GM18868 (cell line): ENCODE results near the gene C2orf80.
"Not testable (repeated sequence)": the region's sequence is repeated elsewhere in the genome, so short reads cannot be mapped to it uniquely, and the experiment has no call there.

Experiments used
- ATAC-seq: cut with Tn5 transposase; IDR thresholded peaks from one replicate; pipeline ENCODE4 v1.9.1; 2021; ENCODE audit warnings: mild to moderate bottlenecking, moderate library complexity; ENCODE audit not compliant: unreplicated experiment

C2orf80 gene

DNA sequence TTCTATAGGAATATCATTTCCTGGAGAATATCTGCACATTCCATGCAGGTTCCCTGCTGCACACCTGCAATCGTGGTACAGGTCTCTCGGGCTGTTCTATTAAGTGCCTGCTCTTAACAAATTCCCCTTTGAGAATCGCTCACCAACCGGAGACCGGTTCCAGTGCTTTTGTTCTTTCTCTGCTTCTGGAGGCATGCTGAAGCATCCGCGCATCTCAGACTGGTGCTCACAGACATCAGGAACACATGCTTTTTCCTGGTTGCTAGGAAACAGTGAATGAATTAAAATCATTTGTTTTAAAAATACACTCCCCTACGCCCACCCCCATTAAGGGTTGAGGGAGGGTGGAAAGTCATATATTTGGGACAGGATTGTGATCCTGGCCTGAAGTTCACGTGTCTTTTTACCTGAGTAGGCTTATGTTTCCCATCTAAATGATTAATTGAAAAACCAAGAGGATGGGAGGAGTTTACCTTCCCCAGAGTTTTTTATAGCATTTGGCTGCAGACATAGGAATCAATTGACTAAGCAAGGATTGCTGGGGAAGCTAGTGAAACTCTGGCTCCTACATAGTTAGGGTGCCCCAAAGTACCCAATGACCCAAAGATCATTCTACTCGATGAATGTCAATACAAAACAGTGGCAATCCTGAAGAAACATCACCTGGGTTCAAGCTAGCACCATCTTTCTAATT is at the start of gene C2orf80:
Gene C2orf80, minus strand, starts transcription at position 221 of the 694 bp plus-strand sequence. CDS start 3,044 bp downstream, outside the sequence.
- no peak for ATAC-seq

DNA sequence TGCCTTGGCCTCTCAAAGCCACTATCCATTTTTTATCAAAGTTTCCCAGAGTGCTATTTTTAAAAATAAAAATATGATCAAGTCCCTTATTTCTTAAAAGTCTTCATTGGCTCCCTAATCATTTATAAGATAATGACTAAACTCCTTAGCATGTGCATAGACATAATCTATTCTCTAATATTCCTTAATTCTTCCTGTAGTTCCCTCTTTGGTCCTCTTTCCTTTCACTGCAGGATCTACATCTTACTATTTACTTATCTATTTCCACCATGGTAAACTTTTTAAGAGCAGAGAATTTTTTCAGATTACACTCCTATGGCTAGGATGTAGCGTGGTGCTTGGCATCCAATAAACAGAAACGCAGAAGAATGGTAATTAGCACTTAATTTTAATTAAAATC is 46.0 kb upstream of the C2orf80 start:
- ATAC-seq: no peak

DNA sequence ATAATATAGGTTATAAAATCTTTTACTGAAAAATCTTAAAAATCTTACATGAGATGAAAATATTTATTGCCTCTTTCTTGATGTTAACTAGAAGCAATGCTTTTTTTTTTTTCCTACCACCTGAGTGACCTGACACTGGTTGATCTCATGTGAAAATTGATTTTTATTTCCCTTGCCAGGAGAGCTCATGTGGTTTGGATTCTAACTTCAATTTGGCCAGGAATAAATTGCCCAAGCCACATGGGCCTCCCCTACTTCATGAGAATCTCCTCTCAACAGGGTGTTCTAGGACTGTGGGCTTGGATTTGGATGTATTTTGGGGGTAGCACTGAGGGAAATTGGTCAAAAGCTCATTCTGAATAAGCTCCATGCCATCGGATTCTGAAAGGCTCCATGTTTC is 45.0 kb upstream of the C2orf80 start:
- ATAC-seq: no peak

DNA sequence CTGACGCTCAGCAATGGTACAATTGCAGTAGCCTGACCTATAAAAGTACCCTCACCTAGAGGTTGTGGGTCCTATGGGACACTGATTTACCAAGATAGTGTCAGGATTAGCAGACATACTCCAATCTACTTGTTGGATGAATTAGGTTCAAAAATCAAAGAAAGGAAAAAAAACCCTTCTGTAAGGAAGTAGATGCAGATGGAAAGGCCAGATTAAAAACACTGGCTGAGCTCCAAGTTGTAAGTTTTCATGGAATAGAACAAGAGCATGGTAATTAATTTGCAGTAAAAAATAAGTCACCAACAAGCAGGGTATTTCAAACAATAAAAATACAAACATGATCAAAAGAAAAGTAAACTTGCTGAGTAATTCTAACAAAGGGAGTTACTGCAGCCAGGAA is 38.6 kb upstream of the C2orf80 start:
- ATAC-seq: no peak

DNA sequence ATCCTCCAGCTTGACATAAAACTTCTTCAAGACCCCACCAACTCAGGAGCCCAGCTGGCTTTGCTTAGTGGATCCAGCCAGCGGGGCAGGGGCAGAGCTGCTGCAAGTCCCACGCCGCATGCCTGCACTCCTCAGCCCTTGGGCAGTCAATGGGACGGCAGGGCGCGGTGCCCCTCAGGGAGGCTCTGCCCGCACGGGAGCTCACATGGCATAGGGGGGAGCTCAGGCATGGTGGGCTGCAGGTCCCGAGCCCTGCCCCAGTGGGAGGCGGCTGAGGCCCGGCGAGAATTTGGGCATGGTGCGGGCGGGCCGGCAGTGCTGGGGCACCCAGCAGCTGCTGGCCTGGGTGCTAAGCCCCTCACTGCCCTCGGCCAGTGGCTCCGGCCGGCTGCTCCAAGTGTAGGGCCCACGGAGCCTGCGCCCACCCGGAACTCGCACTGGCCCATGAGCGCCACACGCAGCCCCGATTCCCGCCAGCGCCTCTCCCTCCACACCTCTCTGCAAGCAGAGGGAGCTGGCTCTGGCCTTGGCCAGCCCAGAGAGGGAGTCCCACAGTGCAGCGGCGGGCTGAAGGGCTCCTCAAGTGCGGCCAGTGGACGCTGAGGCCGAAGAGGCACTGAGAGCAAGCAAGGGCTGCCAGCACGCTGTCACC is 37.9 kb upstream of the C2orf80 start:
- no peak for ATAC-seq

DNA sequence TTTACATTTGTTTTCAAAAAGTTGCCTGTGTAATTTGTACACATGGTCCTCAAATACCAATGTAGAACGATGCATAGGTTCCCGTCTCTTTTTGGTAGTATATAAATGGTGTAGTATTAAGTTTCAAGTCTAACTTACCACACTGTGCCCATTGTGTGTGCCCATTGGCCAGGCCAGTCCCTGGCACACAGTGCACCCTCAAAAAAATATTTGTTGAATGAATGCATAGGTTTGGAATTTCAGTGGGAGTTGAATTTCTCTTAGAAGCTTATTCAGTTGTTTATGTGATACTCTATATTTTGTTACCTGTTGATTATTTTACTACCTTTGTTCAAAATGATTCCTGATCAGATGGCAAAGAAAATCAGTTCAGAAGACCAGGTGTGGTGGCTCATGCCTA is 35.0 kb upstream of the C2orf80 start:
- no peak for ATAC-seq

DNA sequence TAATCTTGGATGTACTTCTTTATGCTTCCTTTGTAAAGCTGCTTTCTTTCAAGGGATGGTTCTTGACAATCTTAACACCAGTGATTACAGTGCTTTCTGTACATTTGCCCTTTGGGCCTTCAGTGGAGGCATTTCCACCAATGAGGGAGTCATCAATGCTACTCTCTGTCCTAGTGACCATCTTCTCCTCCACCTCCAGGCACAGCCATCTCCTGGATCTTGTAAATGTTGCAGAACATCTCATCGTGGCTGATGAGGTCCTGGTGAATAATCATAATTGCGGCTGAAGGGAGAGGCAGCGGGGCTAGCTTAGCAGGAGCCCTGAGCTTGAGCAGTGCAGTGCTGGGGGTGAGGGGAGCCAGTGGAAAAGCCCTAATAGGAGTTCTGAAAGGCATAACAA is 32.5 kb upstream of the C2orf80 start:
- no peak for ATAC-seq

DNA sequence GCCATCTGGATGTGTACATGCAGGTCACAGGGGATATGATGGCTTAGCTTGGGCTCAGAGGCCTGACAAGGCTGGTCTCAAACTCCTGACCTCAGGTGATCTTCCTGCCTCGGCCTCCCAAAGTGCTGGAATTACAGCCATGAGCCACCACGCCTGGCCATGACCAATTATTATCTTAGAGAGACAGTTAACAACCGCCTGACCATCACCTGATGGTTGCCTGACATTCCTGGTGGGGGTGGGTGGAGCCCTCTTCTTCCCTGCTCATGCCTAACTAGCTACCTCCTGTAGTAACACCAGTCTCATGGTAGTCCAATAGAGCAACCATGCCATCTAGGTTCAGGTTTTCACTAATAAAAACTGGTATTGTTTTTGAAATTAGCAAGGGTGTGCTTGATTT is 32.0 kb upstream of the C2orf80 start:
- not testable (repeated sequence) for ATAC-seq

DNA sequence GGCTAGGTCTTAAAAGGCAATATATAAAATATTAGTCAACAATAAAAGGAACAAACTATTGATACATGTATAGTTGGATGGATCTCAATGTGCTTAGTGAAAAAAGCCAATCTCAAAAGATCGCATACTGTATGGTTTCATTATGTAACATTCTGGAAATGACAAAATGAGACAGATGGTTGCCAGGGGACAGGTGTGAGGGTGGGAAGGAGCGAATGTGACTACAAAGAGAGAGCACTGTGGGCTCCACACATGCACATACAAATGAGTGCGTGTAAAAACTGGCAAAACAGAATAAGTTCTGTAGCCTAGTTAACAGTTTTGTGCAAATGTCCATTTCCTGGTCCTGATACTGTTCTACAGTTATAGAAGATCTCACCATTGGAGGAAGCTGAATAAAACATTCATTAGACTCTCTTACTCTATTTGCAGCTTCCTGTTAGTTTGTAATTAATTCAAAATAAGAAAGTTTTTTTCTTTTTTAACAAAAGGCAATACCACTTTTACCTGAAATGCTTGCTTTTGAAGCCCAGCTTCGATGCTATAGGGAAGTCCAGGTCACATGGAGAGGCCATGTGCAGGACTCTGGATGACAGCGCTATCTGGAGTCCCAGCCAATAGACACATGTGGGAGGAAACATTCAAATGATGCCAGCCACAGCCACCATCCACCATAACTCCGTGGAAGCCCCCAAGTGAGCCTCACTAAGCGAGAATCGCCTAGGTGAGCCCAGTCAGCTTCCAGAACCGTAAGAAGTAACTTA is 21.0 kb upstream of the C2orf80 start:
- no peak for ATAC-seq

DNA sequence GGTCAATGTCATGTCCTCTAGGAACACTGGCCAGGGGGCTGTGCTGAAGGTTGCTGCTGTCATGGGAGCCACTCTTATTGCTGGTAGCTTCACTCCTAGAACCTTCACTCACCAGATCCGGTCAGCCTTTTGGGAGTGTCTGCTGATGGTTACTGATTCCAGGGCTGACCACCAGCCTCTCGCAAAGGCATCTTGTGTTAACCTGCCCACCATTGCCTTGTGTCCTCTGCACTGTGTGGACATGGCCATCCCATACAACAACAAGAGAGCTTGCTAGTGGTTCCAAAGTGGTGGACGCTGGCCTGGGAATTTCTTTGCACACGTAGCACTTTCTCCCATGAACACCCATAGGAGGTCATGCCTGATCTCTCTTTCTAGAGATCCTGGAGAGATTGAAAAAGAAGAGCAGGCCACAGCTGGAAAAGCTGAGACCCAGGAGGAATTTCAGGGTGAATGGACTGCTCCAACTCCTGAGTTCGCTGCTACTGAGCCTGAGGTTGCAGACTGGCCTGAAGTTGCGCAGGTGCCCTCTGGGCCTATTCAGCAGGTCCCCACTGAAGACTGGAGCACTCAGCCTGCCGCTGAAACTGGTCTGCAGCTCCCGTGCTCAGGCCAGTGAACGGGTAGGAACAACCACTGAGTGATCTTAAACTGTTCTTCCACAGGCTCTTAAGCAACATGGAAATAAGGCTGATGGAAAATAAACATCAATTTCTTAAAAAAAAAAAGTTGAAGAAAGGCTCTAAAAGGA is 18.7 kb upstream of the C2orf80 start:
- ATAC-seq: no peak

DNA sequence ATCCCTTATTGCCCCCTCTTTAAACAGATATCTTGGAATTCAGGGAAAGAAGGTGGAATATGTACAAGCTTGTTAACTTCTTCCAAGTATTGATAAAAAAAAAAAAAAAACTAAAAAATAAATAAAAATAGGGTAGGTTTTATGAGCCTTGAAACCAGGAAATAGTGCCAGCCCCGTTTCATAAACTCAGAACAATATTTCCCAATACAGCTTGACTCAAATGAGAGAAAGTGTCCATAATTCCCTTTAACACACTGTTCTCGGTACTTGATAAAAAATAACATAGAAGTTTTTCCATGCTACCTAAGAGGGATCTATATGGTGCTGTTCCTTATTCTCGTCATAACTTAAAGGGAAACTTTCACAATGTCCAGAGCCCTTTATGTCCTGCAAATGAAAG is 17.9 kb upstream of the C2orf80 start:
- ATAC-seq: no peak

DNA sequence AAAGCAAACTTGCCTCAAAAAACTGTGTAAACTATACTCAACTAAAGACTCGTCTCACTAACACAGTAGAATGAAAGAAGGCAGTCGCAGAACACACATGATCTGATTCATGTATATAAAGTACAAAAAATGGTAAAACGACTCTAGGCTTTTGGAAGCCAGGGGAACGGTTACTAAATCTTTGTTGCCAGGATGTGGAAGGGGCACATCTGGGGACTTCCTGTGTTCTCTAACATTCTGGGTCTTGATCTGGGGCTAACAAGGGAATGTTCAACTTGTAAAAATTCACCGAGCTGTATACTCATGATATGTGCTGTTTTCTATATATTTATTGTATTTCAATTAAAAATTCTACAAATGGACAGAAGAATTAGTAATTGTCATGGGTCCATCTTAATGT is 14.3 kb upstream of the C2orf80 start:
- no peak for ATAC-seq

DNA sequence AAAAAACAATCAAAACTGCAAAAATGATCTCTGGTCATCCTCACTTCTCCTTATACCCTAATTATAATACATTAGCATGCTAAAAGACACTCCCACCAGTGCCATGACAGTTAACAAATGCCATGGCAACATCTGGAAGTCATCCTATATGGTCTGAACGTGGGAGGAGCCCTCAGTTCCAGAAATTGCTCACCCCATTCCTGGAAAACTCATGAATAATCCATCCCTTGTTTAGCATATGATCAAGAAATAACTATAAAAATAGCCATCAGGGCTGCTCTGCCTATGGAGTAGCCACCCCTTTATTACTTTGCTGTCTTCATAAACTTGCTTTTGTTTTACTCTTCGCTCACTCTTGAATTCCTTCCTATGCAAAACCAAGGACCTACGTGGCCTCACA is 5.7 kb upstream of the C2orf80 start:
- ATAC-seq: no peak

DNA sequence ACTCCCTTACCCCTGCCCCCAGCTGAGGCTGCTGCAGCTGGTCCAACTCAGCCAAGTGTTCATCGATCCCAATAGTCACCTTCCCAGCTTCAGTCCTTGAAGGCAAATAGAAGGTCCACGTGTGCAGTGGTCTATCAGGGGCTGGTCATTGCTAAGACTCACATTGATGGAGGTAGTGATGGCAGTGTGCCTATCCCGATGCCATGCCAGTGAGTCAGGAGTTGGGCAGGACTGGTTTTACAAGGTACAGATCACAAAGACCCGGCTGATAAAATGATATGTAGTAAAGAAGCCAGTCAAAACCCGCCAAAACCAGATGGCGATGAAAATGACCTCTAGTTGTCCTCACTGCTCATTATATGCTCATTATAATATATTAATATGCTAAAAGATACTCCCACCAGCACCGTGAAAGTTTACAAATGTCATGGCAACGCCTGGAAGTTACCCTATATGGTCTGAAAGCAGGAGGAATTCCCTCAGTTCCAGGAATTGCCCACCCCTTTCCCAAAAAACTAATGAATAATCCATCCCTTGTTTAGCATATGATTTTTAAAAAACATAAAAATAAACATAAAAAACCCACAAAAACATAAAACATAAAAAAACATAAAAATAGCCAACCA is 2.9 kb upstream of the C2orf80 start:
- ATAC-seq: no peak

DNA sequence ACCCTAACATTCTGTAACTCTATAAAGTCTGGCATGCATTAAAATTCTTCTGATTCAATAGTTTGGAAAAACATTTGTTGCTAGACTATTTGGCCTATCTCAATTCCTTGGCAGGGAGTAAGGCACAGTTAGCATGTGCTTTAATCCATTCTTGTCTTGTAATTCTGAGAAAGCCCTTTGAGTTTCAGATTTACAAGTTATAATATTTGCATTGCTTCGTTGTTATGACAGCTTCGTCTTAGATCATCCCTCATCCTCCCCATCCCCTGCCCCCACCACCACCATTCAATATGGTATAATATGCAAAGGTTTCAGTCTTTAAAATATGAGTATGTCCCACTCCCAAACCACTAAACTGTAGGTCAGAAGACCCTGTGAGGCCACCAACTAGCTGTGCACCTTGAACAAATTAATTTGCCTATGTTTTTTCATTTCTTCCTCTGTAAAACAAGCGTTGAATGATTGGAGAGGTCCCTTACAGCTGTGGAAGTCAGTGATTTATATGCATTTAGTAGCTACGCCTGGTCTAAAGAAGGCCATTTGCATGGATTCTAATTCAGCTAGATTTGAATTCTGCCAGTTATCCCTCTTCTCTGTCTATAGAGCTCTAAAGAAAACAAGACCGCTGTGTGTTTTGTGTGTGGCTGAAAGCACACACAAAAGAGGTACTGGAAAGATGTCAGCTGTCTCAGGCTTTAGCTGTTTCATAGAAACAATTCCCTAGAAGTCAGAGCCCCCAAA is 591 bp downstream of the C2orf80 start:
- ATAC-seq: no peak

DNA sequence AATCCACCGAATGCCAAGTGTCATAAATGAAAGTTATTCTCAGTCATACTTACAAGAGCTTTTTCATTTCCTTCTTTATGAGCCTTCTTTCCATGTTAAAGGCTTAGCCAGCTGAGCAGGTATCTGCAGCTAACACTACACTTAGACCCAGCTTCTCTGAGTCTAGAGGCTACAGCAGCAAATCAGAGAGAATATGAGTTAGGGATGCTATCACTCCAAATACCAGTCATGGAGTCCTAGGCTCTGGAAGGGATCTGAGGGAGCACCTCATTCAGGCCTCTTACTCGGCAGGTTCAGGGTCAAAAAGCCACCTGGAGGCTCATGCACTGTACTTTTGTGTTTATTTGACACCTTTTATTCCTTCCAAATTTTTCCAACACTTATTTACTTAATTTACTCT is 2.9 kb downstream of the C2orf80 start:
- ATAC-seq: no peak

DNA sequence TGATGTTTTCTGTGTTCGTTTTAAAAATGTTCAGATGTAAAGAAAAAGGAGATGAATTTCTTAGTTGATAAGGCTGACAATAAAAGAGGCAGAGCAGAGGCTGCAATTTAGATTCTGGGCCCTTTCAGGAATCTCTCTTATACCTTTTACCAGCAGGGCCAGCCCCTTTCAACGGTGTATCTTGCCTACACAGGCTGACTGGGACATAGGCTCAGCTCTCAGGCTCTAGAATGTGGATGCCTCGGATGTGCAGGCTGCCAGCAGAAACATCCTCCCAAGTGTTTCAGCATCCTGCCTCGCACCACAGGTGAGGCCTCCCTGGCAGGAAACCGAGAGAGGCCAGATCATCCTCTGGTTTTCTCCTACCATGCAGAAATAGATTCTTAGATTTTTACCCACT is 3.4 kb downstream of the C2orf80 start:
- no peak for ATAC-seq

DNA sequence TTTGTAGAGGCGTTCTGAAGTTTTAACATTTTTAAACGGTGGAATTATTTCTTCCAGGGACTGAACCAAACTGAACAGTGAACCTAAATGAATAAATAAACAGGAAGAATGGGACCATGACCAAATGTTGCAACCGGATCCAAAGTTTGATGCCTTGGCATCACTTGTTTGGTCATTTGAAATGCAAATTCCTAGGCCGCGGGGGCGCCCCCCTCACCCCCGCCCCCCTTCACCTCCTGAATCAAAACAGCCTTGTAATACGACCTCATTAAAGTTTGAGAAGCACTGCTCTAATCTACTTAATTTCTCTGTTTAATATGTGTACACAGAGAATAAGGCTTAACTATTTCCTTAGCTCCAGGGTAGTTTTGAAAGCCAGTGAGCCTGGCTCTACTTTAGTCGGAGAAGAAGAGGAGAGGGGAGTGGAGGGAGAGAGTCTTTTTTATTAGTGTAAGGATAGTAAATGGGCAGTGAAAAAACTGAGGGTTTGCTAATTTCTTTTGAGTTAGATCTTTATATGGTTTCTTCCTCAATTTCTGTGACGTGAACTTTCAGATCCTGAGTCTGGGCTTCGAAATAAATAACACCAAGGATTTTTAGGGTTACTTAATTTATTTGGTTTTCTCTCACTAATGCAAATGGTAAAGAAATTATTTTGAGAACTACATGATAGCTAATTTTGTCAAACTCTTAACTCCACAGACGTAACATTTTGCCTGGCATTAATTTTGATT is 5.7 kb downstream of the C2orf80 start:
- ATAC-seq: no peak

DNA sequence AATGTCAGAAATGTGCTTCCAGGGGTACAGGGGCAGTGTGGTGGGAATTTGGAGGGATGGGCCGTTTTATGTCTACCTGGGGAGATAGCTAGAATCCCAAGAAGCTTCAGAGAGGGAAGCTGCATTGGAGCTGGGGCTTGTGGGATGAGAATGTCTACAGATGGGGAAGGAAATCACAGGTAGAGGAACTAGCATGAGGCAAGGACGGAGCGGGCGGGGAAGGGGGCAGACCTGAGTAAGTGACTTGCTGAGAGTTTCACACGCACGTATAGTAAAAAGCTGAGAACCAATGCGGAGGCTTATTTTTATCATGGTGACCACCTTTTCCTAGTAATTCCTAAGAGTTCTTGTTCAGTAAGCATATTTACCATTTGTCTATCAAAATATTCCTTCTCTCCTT is 6.3 kb downstream of the C2orf80 start:
- no peak for ATAC-seq

DNA sequence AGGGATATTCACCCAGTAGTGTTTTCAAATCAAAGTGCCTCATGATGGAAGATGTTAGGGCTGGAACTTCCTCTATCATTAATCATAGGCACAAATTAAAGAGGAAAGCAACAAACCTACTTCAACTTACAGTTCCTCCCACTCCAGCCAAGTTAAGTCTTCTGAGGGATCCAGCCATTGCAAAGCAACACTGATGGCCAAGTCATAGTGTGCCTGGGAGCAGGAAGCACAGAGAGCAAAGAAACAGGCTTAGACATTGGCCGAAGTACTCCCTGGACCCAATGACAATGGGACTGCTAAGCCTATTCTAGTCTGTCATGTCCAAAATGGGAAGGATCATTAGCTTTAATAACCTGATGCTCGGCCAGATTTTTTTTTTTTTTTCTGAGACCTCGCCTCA is 7.0 kb downstream of the C2orf80 start:
- ATAC-seq: no peak
